Iris pigment epithelial cell (primary cell): Measurements from ENCODE around the gene MYRFL.
A peak's percentile ranks its signal among the peaks of the same experiment; 100 is the strongest.
"Not testable (repeated sequence)": the region's sequence is repeated elsewhere in the genome, so short reads cannot be mapped to it uniquely, and the experiment has no call there.

Experiments
- DNase-seq: peaks from one replicate; pipeline ENCODE4 v3.0.0-alpha.2; 2011; ENCODE audit warnings: low read depth

The MYRFL gene

DNA sequence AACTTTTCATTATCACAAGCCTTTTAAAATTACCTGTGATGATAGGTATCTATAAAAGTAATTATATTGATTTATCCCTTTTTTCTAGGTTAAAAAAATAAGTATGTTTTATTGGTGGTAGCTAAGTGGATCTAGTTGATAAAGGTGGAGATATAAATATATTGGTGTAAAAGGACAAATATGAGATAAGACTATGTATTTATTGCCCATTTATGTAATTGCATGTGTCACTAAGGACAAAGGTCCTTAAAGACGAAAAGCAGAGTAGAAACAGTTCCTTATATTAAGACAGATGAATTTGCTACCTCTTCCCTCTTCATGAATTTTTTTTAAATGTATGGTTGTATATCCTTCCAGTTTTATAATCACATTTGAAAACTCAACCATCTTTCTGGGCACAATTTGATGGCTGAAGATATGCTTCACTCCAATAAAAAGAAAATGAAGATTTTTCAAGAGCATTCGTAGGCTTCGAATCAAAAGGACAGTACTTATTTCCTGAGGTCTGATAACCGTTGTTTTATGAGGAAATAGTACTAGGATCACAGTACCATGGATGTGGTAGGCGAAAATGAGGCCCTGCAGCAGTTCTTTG is at the start of gene MYRFL:
Gene MYRFL (plus strand): TSS at position 262 of the 595 bp plus-strand sequence. CDS start 291 bp downstream, at position 553.
- DNase-seq: no peak

GRCh38 chr12:69779928-69780327 is 45.1 kb upstream of the MYRFL start:
- peak; percentile 55 for DNase-seq

DNA sequence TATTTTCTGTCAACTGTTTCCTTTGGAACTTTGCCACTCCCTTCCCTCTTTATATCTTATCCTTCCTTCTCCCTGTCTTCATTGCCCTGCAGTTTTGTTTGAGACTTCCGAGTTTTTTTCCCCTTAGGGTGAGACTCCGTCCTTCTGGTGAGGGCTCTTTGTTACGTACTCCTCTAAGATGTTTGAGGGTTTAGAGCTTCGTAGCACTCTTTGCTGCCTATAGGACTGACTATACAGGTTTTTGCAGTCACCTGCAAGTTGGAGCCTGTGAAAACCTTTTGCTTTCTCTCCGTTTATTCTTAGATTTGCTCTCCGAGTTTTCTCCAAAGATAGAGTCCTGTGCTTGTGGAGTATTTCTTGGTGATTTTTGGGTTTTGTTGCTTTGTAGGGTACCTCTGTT is 41.7 kb upstream of the MYRFL start:
- no peak for DNase-seq

- no peak for DNase-seq
Measured at GRCh38 chr12:69789351-69789750, 35.7 kb upstream of the MYRFL start.

GRCh38 chr12:69792533-69792932 is 32.5 kb upstream of the MYRFL start:
- no peak for DNase-seq

DNA sequence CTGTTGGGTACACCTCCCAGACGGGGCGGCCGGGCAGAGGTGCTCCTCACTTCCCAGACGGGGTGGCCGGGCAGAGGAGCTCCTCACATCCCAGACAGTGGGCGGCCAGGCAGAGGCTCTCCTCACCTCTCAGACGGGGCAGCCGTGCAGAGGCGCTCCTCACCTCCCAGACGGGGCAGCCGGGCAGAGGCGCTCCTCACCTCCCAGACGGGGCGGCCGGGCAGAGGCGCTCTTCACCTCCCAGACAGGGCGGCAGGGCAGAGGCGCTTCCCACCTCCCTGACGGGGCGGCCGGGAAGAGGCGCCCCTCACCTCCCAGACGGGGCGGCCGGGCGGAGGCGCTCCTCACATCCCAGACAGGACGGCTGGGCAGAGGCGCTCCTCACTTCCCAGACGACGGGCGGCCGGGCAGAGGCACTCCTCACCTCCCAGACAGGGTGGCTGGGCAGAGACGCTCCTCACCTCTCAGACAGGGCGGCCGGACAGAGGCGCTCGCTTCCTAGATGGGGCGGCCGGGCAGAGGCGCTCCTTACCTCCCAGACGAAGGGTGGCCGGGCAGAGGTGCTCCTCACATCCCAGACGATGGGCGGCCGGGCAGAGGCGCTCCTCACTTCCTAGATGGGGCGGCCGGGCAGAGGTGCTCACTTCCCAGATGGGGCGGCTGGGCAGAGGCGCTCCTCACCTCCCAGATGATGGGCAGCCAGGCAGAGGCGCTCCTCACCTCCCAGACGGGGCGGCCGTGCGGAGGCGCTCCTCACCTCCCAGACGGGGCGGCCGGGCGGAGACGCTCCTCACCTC is 17.7 kb upstream of the MYRFL start:
- not testable (repeated sequence) for DNase-seq

DNA sequence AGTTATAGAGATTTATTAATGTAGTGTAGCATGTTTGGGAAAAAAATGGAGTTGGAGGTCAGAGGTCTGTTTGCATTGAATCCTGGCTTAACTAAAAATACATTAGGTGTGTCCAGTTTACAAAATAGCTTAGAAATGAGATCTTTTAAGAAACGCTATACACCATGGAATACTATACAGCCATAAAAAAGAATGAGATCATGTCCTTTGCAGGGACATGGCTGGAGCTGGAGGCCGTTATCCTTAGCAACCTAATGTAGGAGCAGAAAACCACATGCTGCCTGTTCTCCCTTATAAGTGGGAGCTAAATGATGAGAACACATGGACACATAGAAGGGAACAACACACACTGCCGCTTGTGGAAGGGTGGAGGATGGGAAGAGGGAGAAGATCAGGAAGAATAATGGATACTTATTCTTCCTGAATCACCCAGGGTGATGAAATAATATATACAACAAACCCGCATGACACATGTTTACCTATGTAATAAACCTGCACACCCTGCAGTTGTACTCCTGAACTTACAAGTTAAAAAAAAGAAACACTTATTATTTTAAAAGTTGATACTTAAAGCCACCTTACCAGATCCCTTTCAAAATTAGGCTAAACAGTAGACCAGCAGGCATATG is 14.0 kb upstream of the MYRFL start:
- no peak for DNase-seq

GRCh38 chr12:69816082-69816481 is 8.9 kb upstream of the MYRFL start:
- no peak for DNase-seq

DNA sequence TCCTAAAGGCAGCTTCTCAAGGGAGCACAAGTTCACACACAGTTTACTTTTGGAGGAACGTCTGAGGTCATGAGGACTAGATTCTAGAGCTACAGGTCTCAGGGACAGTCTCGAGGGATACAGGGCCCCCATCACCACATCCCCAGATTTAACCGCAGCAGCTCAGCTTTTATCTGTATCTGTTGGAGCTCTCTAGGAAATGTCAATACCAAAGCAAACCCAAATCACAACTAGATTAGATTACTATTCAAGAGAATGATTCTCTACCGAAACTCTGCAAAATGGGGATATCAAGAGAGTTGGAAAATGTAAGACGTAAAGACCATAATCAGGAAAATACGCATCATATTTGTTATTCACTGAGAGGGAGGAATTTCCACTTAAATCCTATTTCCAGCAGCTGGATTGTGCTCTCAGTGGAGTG is 4.0 kb upstream of the MYRFL start:
- no peak for DNase-seq

GRCh38 chr12:69821456-69822159 is 3.4 kb upstream of the MYRFL start:
- DNase-seq: peak; percentile 86

DNA sequence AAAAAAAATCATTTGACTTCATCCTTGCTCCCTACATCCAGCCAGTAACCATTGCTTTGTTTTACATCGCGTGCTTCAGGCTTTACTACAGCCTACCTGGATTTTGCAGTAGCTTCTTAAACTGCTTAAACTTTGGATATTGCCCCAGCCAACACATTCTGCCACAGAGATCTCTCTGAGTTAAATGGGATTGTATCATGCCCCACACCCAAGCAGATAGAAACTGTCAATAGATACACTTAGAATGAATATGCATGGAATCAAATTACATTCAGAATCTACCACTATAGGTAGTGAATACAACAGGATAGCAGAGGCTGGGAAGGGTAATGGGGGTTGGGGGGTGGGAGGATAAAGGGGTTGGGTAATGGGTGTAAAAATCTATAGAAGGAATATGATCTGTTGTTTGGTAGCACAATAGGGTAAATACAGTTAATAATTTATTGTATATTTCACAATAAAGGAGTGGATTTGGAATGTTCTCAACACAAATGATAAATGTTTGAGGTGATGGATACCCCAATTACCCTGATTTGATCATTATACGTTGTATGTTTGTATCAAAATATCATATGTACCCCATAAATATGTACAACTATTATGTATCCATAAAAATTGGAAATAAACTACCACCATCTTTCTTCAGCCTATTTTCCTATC is 2.7 kb upstream of the MYRFL start:
- DNase-seq: no peak

- DNase-seq: no peak
Measured at GRCh38 chr12:69824028-69824427, 999 bp upstream of the MYRFL start.

DNA sequence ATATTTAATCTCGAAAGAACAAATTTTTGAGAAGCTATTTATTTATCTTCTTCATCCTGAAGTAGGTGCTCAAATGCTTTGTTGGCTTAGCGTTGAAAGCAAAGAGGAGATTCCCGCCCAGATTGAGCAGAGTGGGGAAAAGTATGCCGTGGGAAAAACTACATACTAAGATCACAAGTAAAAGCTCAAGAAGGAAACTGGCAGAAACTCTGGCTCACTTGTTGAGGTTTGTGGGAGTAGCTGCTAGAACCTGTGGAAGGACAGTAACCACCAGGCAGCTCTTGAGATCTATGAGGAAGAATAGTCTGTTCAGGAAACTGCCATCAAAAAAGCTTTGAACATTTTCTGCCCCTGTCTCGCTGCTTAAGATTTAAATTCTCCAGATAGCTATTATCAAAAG is 3.9 kb downstream of the MYRFL start:
- DNase-seq: no peak

DNA sequence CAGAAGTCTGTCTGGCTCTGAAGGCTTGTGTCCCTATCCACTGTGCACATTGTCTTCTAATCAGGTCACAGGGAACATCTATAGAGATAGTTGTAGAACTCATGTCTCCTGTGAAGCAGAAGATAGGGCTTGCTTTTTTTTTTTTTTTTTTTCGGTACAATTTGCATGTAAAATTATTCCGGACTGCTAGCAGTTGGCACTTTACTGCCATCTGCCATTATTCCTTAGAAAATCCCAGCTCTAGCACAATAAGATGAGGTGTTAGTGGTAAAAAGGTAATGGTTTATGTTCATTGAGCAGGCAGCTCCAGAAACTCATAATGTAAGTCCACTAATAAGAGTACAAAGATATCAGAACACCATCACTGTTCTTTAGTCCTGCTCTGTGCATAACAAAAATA is 8.7 kb downstream of the MYRFL start:
- no peak for DNase-seq

DNA sequence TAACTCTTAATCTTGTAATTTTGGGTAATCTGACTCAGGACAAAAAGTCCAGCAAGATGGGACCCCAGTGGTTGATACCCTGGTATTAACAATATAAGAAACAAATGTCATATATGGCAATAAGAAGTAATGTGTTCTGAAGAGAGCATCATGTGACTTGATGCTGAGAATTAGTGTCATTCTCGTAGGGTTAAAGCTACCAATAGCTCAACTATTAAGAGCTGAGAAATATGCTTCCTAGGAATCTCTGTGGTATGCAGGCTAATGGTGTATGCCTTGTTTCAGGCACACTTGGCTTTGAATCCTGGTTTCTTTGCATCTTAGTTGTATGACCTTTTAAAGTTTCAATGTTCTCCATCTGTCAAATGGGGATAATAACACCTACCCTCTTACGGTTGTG is 9.1 kb downstream of the MYRFL start:
- DNase-seq: no peak

GRCh38 chr12:69834576-69834975 is 9.5 kb downstream of the MYRFL start:
- DNase-seq: no peak

DNA sequence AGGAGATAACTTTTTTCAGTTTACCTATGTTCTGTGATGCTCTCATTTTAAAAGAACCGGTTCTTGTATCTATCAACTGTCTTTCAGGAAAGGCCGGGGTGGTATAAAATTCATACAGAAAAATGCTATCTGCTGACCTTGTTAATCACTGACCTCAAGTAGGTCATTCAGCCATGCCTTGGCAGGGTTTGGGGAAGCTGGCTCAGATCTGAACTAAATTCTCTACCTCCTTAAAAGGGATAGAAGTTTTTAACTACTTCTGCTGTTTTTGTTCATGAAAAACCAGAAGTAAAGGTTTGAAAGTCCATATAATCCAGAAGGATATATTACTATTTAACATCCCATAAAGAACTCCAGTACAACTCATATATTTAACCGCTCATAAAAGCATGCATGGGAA is 10.1 kb downstream of the MYRFL start:
- DNase-seq: no peak

DNA sequence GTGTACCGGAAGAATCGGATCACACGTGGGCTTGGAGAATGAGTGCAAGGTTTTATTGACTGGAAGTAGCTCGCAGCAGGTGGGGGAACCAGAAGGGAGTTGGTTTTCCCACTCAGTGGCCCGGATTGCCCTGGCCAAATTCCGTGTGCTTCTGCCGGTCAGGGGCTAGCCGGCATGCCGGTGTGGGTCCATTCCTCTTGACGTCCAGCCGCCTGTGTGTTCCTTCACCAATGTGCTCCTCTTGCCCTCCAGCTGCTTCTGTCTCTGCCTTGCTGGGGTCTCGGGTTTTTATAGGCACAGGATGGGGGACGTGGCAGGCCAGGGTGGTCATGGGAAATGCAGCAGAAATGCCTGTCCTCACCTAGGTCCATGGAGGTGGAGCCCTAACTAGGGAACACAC is 11.0 kb downstream of the MYRFL start:
- no peak for DNase-seq

- DNase-seq: no peak
Measured at GRCh38 chr12:69837191-69837590, 12.2 kb downstream of the MYRFL start.

GRCh38 chr12:69837657-69838415 is 12.8 kb downstream of the MYRFL start:
- no peak for DNase-seq

GRCh38 chr12:69840727-69841126 is 15.7 kb downstream of the MYRFL start:
- DNase-seq: no peak
